Cardiac muscle cell (in vitro differentiated cells and primary cell): ENCODE results near the gene PJVK. TPM values are rescaled to one million over a fixed set of nuclear protein-coding genes. Genes with fewer than 3 reads are reported as not detected.
"Not testable (repeated sequence)": the region's sequence is repeated elsewhere in the genome, so short reads cannot be mapped to it uniquely, and the experiment has no call there.

Source experiments
- DNase-seq, 2 donors: peaks; one replicate each; pipeline versions ENCODE4 v3.0.0 to v3.0.0-alpha.2; 2010 to 2017; ENCODE audit warnings: low read depth in 1 of 2, low spot score in 1 of 2
- H3K27ac ChIP-seq: fragments of 200-600 bp; sonication (generic); 2 replicates; pipeline ENCODE4 v1.5.1; 2016
- H3K27me3 ChIP-seq: fragments of 200-600 bp; sonication (generic); 2 replicates; pipeline ENCODE4 v1.6.0; 2016; ENCODE audit warnings: control low read depth
- H3K36me3 ChIP-seq: fragments of 200-600 bp; sonication (generic); 2 replicates; pipeline ENCODE4 v1.5.1; 2016; ENCODE audit warnings: control low read depth
- H3K4me1 ChIP-seq: fragments of 200-600 bp; sonication (generic); 2 replicates; pipeline ENCODE4 v1.8.1; 2017; ENCODE audit warnings: low read depth, mild to moderate bottlenecking, mixed run types
- H3K4me3 ChIP-seq: fragments of 200-600 bp; sonication (generic); 2 replicates; pipeline ENCODE4 v1.5.1; 2016; ENCODE audit warnings: mild to moderate bottlenecking
- H3K9me3 ChIP-seq: fragments of 200-600 bp; sonication (generic); 2 replicates; pipeline ENCODE4 v1.5.1; 2017; ENCODE audit warnings: low read depth, mild to moderate bottlenecking, control low read depth
- CTCF ChIP-seq: IDR thresholded peaks from 2 replicates; pipeline ENCODE4 v1.5.1; 2012; ENCODE audit warnings: low read depth, mild to moderate bottlenecking, low read length
- polyA plus RNA-seq: library from polyadenylated mRNA; unstranded; fragments of >200 nt; fragmentation: Nextera tagmentation; extraction: Ambion mirVana; gene quantifications from 2 replicates; pipeline ENCODE4 v1.2.1, GENCODE V29; 2016
- total RNA-seq: library from RNA; depleted of rRNA; stranded (reverse); fragments of >200 nt; gene quantifications from 2 replicates; pipeline ENCODE4 v1.2.3, GENCODE V29; 2016

The PJVK gene
- total and polyA plus RNA-seq, 2 experiments from 2014 or later, result 6.9 to 13.3 TPM

- H3K4me3 ChIP-seq, result no peak overlapping the region
- no peaks in the 10 kb centered on the region for H3K9me3 ChIP-seq
- no peaks in the 10 kb centered on the region for H3K4me1 ChIP-seq
- no peaks in the 10 kb centered on the region for H3K36me3 ChIP-seq
- peak in 1 of 2 donors; percentile 32 for DNase-seq
- no peaks in the 10 kb centered on the region for H3K27me3 ChIP-seq
- H3K27ac ChIP-seq, result no peak overlapping the region
- TF ChIP-seq CTCF, result no peak
Observed at GRCh38 chr2:178418426-178418825, 32.8 kb upstream of the PJVK start.

GRCh38 chr2:178419123-178419522 is 32.1 kb upstream of the PJVK start:
- peak in 1 of 2 donors; percentile 46 for DNase-seq
- H3K27ac ChIP-seq, result no peak overlapping the region
- no peaks in the 10 kb centered on the region for H3K36me3 ChIP-seq
- peak; percentile 39 for TF ChIP-seq CTCF
- no peaks in the 10 kb centered on the region for H3K27me3 ChIP-seq
- H3K9me3 ChIP-seq, result no peaks in the 10 kb centered on the region
- H3K4me3 ChIP-seq, result no peak overlapping the region
- no peaks in the 10 kb centered on the region for H3K4me1 ChIP-seq

GRCh38 chr2:178420463-178420999 is 30.6 kb upstream of the PJVK start:
- H3K36me3 ChIP-seq, result no peaks in the 10 kb centered on the region
- H3K9me3 ChIP-seq, result no peaks in the 10 kb centered on the region
- no peak overlapping the region for H3K4me3 ChIP-seq
- no peak for DNase-seq
- H3K27me3 ChIP-seq, result no peaks in the 10 kb centered on the region
- no peak for TF ChIP-seq CTCF
- no peak overlapping the region for H3K27ac ChIP-seq
- no peaks in the 10 kb centered on the region for H3K4me1 ChIP-seq

- Histone ChIP-seq H3K4me3 (no peak overlapping the region), H3K27ac (no peak overlapping the region), H3K27me3 (no peaks in the 10 kb centered on the region), H3K36me3 (no peaks in the 10 kb centered on the region), H3K4me1 (no peaks in the 10 kb centered on the region), H3K9me3 (no peaks in the 10 kb centered on the region)
- DNase-seq, result no peak
- TF ChIP-seq CTCF, result no peak
Observed at GRCh38 chr2:178422097-178422496, 29.1 kb upstream of the PJVK start.

- not testable (repeated sequence) for DNase-seq, H3K27ac ChIP-seq, H3K27me3 ChIP-seq, H3K36me3 ChIP-seq, H3K9me3 ChIP-seq, H3K4me3 ChIP-seq, H3K4me1 ChIP-seq
Observed at GRCh38 chr2:178423746-178424145, 27.4 kb upstream of the PJVK start.

- no peak for TF ChIP-seq CTCF
- Histone ChIP-seq H3K4me3 (no peak overlapping the region), H3K4me1 (no peaks in the 10 kb centered on the region), H3K9me3 (no peaks in the 10 kb centered on the region), H3K36me3 (peaks cover 7% of the 10 kb centered on the region), H3K27me3 (no peaks in the 10 kb centered on the region), H3K27ac (no peak overlapping the region)
- no peak for DNase-seq
Observed at GRCh38 chr2:178425255-178425827, 25.8 kb upstream of the PJVK start.
